Ovary (tissue), 3 donors: Measurements from ENCODE around the gene KCTD16.

Experiments used
- CTCF ChIP-seq, 3 donors: fragments of 450-650 bp in 2 of 3; fragments of 200-600 bp in 1 of 3; IDR thresholded peaks; one replicate each; pipeline versions ENCODE4 v1.5.1 to v1.8.0; 2016 to 2022; ENCODE audit warnings: antibody characterized with exemption in 3 of 3, mild to moderate bottlenecking in 1 of 3
- EP300 ChIP-seq: sonication (generic); formaldehyde crosslinking; IDR thresholded peaks from one replicate; pipeline ENCODE4 v1.6.1; 2017; ENCODE audit warnings: antibody characterized with exemption
- POLR2A ChIP-seq: fragments of 450-650 bp; IDR thresholded peaks from one replicate; pipeline ENCODE4 v1.6.1; 2017; ENCODE audit warnings: antibody characterized with exemption, mild to moderate bottlenecking, moderate library complexity
- donor health status: DM: no; HTN: no; CAD: no.

- no peak for TF ChIP-seq EP300
- no peak for TF ChIP-seq CTCF (IDR thresholded peaks at IDR 0.05)
- TF ChIP-seq POLR2A, result no peak
These were observed 44.0 kb upstream of the KCTD16 start for GRCh38 chr5:144126707-144127106.
